ENCODE data around the gene CYFIP2.

CYFIP2 gene

GRCh38 chr5:157265714-157266285, at the start of gene CYFIP2:
CYFIP2 (plus strand) TSS chr5:157266123; CDS start chr5:157285362, 19,239 bp downstream.
- no peak for TF ChIP-seq CTCF (IDR thresholded peaks at IDR 0.05; ENCODE audit: low read depth, low read length)
- H3K4me3 ChIP-seq (replicated peaks in 1 of 2; ENCODE audit: low read depth in 2 of 2, low read length in 2 of 2) = peak within 1 kb of the TSS; percentile 49 to 58
- DNase-seq (ENCODE audit: low read depth in 2 of 2) = no peak

- H3K4me3 ChIP-seq (replicated peaks in 1 of 2; ENCODE audit: low read depth in 2 of 2, low read length in 2 of 2) = no peak overlapping the region
- TF ChIP-seq CTCF (IDR thresholded peaks at IDR 0.05; ENCODE audit: low read depth, low read length) = no peak
- DNase-seq (ENCODE audit: low read depth in 2 of 2) = no peak
Observed at GRCh38 chr5:157216391-157217142, 49.4 kb upstream of the CYFIP2 start.

- no peak overlapping the region for H3K4me3 ChIP-seq (replicated peaks in 1 of 2; ENCODE audit: low read depth in 2 of 2, low read length in 2 of 2)
- no peak for DNase-seq (ENCODE audit: low read depth in 2 of 2)
- no peak for TF ChIP-seq CTCF (IDR thresholded peaks at IDR 0.05; ENCODE audit: low read depth, low read length)
Observed at GRCh38 chr5:157217289-157218024, 48.5 kb upstream of the CYFIP2 start.

GRCh38 chr5:157219491-157220271, 46.2 kb upstream of the CYFIP2 start:
- DNase-seq (ENCODE audit: low read depth in 2 of 2) = peak in 1 of 2 donors; percentile 6
- TF ChIP-seq CTCF (IDR thresholded peaks at IDR 0.05; ENCODE audit: low read depth, low read length) = no peak
- H3K4me3 ChIP-seq (replicated peaks in 1 of 2; ENCODE audit: low read depth in 2 of 2, low read length in 2 of 2) = no peak overlapping the region

- no peak for DNase-seq (ENCODE audit: low read depth in 2 of 2)
- TF ChIP-seq CTCF (IDR thresholded peaks at IDR 0.05; ENCODE audit: low read depth, low read length) = no peak
- H3K4me3 ChIP-seq (replicated peaks in 1 of 2; ENCODE audit: low read depth in 2 of 2, low read length in 2 of 2) = no peak overlapping the region
Observed at GRCh38 chr5:157221959-157222358, 44.0 kb upstream of the CYFIP2 start.

GRCh38 chr5:157222506-157223230, 43.3 kb upstream of the CYFIP2 start:
- TF ChIP-seq CTCF (IDR thresholded peaks at IDR 0.05; ENCODE audit: low read depth, low read length) = no peak
- H3K4me3 ChIP-seq (replicated peaks in 1 of 2; ENCODE audit: low read depth in 2 of 2, low read length in 2 of 2) = no peak overlapping the region
- peak; percentile 10 to 12 for DNase-seq (ENCODE audit: low read depth in 2 of 2)
